ENCODE data around the gene NTM. TPM values are rescaled to one million over a fixed set of nuclear protein-coding genes. Genes with fewer than 3 reads are reported as not detected.

The NTM gene
- total and polyA plus RNA-seq, 2 donors (not counting 3 experiments of a cell fraction or from before 2014, with no cell fraction given) = 1.00 to 1.1 TPM

DNA sequence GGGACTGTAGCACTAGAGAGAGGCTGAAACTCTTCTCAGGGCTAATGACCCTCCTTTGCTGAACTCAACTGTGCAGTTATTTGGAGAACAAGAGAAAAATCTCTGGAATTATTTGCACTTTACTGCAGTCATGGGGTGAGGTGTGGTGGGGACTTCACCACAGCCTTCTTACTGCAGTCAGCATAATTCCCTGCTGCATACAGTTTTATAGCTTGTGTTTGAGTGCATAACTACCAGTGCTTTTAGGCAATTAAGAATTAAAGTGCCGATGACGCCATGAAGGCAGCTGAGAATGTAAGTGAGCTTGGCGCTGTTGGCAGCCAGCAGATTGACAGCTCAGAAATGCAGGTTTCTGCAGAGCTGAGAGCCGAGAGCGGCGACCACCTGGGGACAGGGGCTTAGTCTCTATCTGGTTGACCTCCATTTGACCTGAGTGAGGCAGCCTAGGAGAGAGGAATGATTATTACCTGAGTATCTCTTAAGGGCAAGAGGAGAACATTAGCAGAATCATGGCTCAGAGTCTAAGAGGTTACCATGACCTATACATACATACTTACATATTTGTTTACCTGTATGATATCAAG lies 830.0 kb downstream of the NTM start:
- dilution Hi-C loops (cut with MboI; ENCODE audit: extremely low pct_ligation_motif_present, low sequenced_read_pairs) = no loop called here
- Histone ChIP-seq H3K36me3 (ENCODE audit: control insufficient read depth in 2 of 2, extremely low read depth in 1 of 2, insufficient read depth in 2 of 2, low read length in 2 of 2) (no peaks in the 10 kb centered on the region), H3K4me2 (ENCODE audit: insufficient read depth, low read length) (no peak overlapping the region), H3K9me3 (replicated peaks; ENCODE audit: control insufficient read depth, insufficient read depth, low read length) (no peaks in the 10 kb centered on the region), H3K79me2 (ENCODE audit: control insufficient read depth, insufficient read depth, low read length) (no peaks in the 10 kb centered on the region), H3K4me1 (ENCODE audit: control insufficient read depth, extremely low read depth, insufficient read depth, low read length) (no peaks in the 10 kb centered on the region), H2AFZ (ENCODE audit: low read depth, low read length) (no peak overlapping the region), H3K27ac (ENCODE audit: insufficient read depth, low read depth, low read length) (no peak overlapping the region), H3K4me3 (replicated peaks in 1 of 3; ENCODE audit: insufficient read depth in 1 of 3, low read depth in 1 of 3, low read length in 3 of 3) (no peak overlapping the region), H3K9ac (replicated peaks; ENCODE audit: extremely low read depth, insufficient read depth, low read length) (no peak overlapping the region), H3K9me1 (replicated peaks; ENCODE audit: control insufficient read depth, extremely low read depth, insufficient read depth, low read length) (no peaks in the 10 kb centered on the region), H3K27me3 (ENCODE audit: control insufficient read depth in 2 of 2, insufficient read depth in 2 of 2, low read length in 2 of 2) (no peaks in the 10 kb centered on the region), H4K20me1 (replicated peaks; ENCODE audit: control insufficient read depth, extremely low read depth, insufficient read depth, low read length) (no peaks in the 10 kb centered on the region)
- POLR2A ChIA-PET = no interaction called here
- no peak for FAIRE-seq
- no TSS peak for BruUV-seq (replicated peaks)
- CTCF ChIA-PET = no interaction called here
- no peak for DNase-seq (ENCODE audit: low read depth, low spot score)
- intact Hi-C loops (cut with micrococcal nuclease) = no loop called here
- no peak for TF ChIP-seq EZH2 (IDR thresholded peaks at IDR 0.05; ENCODE audit: borderline replicate concordance, low read depth, low read length, severe bottlenecking)
- TF ChIP-seq, protein P1, sequence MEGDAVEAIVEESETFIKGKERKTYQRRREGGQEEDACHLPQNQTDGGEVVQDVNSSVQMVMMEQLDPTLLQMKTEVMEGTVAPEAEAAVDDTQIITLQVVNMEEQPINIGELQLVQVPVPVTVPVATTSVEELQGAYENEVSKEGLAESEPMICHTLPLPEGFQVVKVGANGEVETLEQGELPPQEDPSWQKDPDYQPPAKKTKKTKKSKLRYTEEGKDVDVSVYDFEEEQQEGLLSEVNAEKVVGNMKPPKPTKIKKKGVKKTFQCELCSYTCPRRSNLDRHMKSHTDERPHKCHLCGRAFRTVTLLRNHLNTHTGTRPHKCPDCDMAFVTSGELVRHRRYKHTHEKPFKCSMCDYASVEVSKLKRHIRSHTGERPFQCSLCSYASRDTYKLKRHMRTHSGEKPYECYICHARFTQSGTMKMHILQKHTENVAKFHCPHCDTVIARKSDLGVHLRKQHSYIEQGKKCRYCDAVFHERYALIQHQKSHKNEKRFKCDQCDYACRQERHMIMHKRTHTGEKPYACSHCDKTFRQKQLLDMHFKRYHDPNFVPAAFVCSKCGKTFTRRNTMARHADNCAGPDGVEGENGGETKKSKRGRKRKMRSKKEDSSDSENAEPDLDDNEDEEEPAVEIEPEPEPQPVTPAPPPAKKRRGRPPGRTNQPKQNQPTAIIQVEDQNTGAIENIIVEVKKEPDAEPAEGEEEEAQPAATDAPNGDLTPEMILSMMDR (IDR thresholded peaks at IDR 0.05; ENCODE audit: extremely low read depth in 1 of 2, insufficient read depth in 1 of 2, low read depth in 1 of 2, low read length in 2 of 2) = no peak
- TF ChIP-seq FOS (IDR thresholded peaks at IDR 0.05; ENCODE audit: borderline replicate concordance, insufficient read depth, low read length) = no peak
- TF ChIP-seq POLR2A (IDR thresholded peaks at IDR 0.05; ENCODE audit: low read depth, low read length) = no peak
- TF ChIP-seq POLR2AphosphoS5 (IDR thresholded peaks at IDR 0.05; ENCODE audit: insufficient read depth, low read depth, low read length) = no peak
- no peak for TF ChIP-seq MYC (IDR thresholded peaks at IDR 0.05; ENCODE audit: low read depth, low read length)
- no peak for TF ChIP-seq JUN (IDR thresholded peaks at IDR 0.05; ENCODE audit: borderline replicate concordance, insufficient read depth, insufficient read length, low read depth)

All from endothelial cell of umbilical vein (primary cell).